Stomach (tissue), 9 donors: ENCODE results near the gene REPIN1. TPM values are rescaled to one million over a fixed set of nuclear protein-coding genes. Genes with fewer than 3 reads are reported as not detected.

ENCODE experiments used
- DNase-seq, 2 donors: peaks; one replicate each; pipeline versions ENCODE4 v3.0.0 to v3.0.0-alpha.2; 2013 to 2019
- H3K27ac ChIP-seq, 5 donors: fragments of 200-600 bp in 4 of 5; sonication (generic) in 4 of 5; one replicate each; pipeline ENCODE4 v1.5.1; 2013 to 2019; ENCODE audit warnings: mild to moderate bottlenecking in 1 of 5, moderate library complexity in 1 of 5
- H3K27me3 ChIP-seq, 3 donors: fragments of 200-600 bp; sonication (generic); one replicate each; pipeline ENCODE4 v1.5.1; 2017 to 2019; ENCODE audit warnings: mixed run types in 1 of 3
- H3K36me3 ChIP-seq, 4 donors: fragments of 200-600 bp; sonication (generic); 1 replicate in 3 of 4; 2 replicates in 1 of 4; pipeline ENCODE4 v1.5.1; 2016 to 2019
- H3K4me1 ChIP-seq, 4 donors: fragments of 200-600 bp; sonication (generic); one replicate each; pipeline ENCODE4 v1.5.1; 2016 to 2019
- H3K4me3 ChIP-seq, 4 donors: fragments of 200-600 bp; sonication (generic) in 3 of 4; one replicate each; pipeline ENCODE4 v1.5.1; 2016 to 2019; ENCODE audit warnings: mild to moderate bottlenecking in 1 of 4
- H3K9me3 ChIP-seq, 4 donors: fragments of 200-600 bp; sonication (generic); one replicate each; pipeline ENCODE4 v1.5.1; 2016 to 2019
- CTCF ChIP-seq, 7 experiments: fragments of 450-650 bp in 4 of 7; fragments of 200-600 bp in 3 of 7; sonication (generic) in 3 of 7; IDR thresholded peaks; one replicate each; pipeline ENCODE4 v1.5.1; 2016 to 2019; ENCODE audit warnings: antibody characterized with exemption in 7 of 7, control low read depth in 2 of 7, mild to moderate bottlenecking in 1 of 7
- EP300 ChIP-seq: sonication (generic); formaldehyde crosslinking; IDR thresholded peaks from one replicate; pipeline ENCODE4 v1.6.1; 2017; ENCODE audit warnings: antibody characterized with exemption
- POLR2A ChIP-seq, 4 donors: fragments of 450-650 bp; IDR thresholded peaks; one replicate each; pipeline ENCODE4 v1.6.1; 2016; ENCODE audit warnings: antibody characterized with exemption in 4 of 4, control low read depth in 2 of 4, mild to moderate bottlenecking in 1 of 4, moderate library complexity in 1 of 4
- POLR2AphosphoS5 ChIP-seq, 3 donors: sonication (generic); formaldehyde crosslinking; IDR thresholded peaks; one replicate each; pipeline ENCODE4 v1.6.1; 2016; ENCODE audit warnings: antibody characterized with exemption in 3 of 3
- WGBS, 5 donors: extraction: QIAGEN DNeasy Blood & Tissue Kit in 3 of 5; methylation state at CpG; one replicate each; pipeline versions ENCODE4 v1.1.5 to v1.1.7; 2013 to 2018; 5-methylcytosine and 5-hydroxymethylcytosine counted together
- intact Hi-C: fragments of 100-400 bp; cut with DNase I; formaldehyde crosslinking; loops from one replicate; pipeline ENCODE4 v1.15.1; 2023; ENCODE audit warnings: low total_unique reads
- polyA plus RNA-seq, 3 donors: library from polyadenylated mRNA; stranded (reverse); fragments of 200-250 nt; gene quantifications; one replicate each; pipeline ENCODE4 v1.2.3, GENCODE V29; 2013
- total RNA-seq, 5 donors: library from RNA; depleted of rRNA; stranded (reverse); fragments of >200 nt; gene quantifications; one replicate each; pipeline versions ENCODE4 v1.1.0 to v1.2.3, GENCODE V29; 2014 to 2016
- donor health status: healthy with polysubstance abuse.
- donor health status: Bipolar disorder and iron deficiency.
- donor health status: healthy.

Gene REPIN1
- total and polyA plus RNA-seq, 8 donors: 35.9 to 298 (median 49.3) TPM

- Histone ChIP-seq H3K27ac (no peak overlapping the region), H3K27me3 (no peaks in the 10 kb centered on the region), H3K9me3 (no peaks in the 10 kb centered on the region)
These were observed 27.8 kb downstream of the REPIN1 start for GRCh38 chr7:150396426-150396825.

GRCh38 chr7:150396851-150397260 lies 28.2 kb downstream of the REPIN1 start:
- no peak for DNase-seq
- H3K9me3 ChIP-seq: no peaks in the 10 kb centered on the region
- H3K27ac ChIP-seq: no peak overlapping the region
- intact Hi-C loops: no loop called here
- H3K36me3 ChIP-seq: peaks cover 6 to 38% (median 27%) of the 10 kb centered on the region in 4 donors
- H3K4me1 ChIP-seq: peaks cover 0 to 21% (median 13%) of the 10 kb centered on the region in 4 donors
- TF ChIP-seq POLR2AphosphoS5 (IDR thresholded peaks at IDR 0.05) (no peak), POLR2A (IDR thresholded peaks at IDR 0.05) (no peak), CTCF (IDR thresholded peaks at IDR 0.05) (no peak), EP300 (no peak)
- no peak overlapping the region for H3K4me3 ChIP-seq
- 96 to 98% (median 98%) methylated on average over 30 to 48 of the region's 48 CpGs for WGBS, 5 donors
- no peaks in the 10 kb centered on the region for H3K27me3 ChIP-seq

More at GRCh38 chr7:150396426-150396825, 27.8 kb downstream of the REPIN1 start:
- no peak for DNase-seq
- Histone ChIP-seq H3K4me3 (no peak overlapping the region), H3K4me1 (peaks cover 0 to 21% (median 13%) of the 10 kb centered on the region in 4 donors), H3K36me3 (peaks cover 6 to 38% (median 27%) of the 10 kb centered on the region in 4 donors)
- 91 to 97% (median 93%) methylated on average over 18 to 20 of the region's 20 CpGs for WGBS, 5 donors
- intact Hi-C loops: no loop called here
- TF ChIP-seq EP300 (no peak), CTCF (IDR thresholded peaks at IDR 0.05) (no peak), POLR2AphosphoS5 (IDR thresholded peaks at IDR 0.05) (no peak), POLR2A (IDR thresholded peaks at IDR 0.05) (no peak)

GRCh38 chr7:150397346-150398107 lies 28.9 kb downstream of the REPIN1 start:
- no peak overlapping the region for H3K27ac ChIP-seq
- DNase-seq: no peak
- peaks cover 4 to 22% (median 13%) of the 10 kb centered on the region in 4 donors for H3K4me1 ChIP-seq
- no peak for TF ChIP-seq EP300
- TF ChIP-seq POLR2A (IDR thresholded peaks at IDR 0.05): no peak
- H3K4me3 ChIP-seq: no peak overlapping the region
- H3K27me3 ChIP-seq: no peaks in the 10 kb centered on the region
- intact Hi-C loops: no loop called here
- 96 to 98% (median 97%) methylated on average over 50 to 91 of the region's 91 CpGs for WGBS, 5 donors
- H3K9me3 ChIP-seq: no peaks in the 10 kb centered on the region
- H3K36me3 ChIP-seq: peaks cover 6 to 38% (median 27%) of the 10 kb centered on the region in 4 donors

- Histone ChIP-seq H3K4me3 (no peak overlapping the region), H3K4me1 (peaks cover 8 to 30% (median 18%) of the 10 kb centered on the region in 4 donors), H3K27me3 (no peaks in the 10 kb centered on the region), H3K36me3 (peaks cover 6 to 38% (median 27%) of the 10 kb centered on the region in 4 donors), H3K27ac (no peak overlapping the region), H3K9me3 (no peaks in the 10 kb centered on the region)
- intact Hi-C loops: no loop called here
- TF ChIP-seq POLR2AphosphoS5 (IDR thresholded peaks at IDR 0.05) (no peak), POLR2A (IDR thresholded peaks at IDR 0.05) (no peak), CTCF (IDR thresholded peaks at IDR 0.05) (no peak), EP300 (no peak)
- WGBS, 5 donors: 91 to 94% (median 94%) methylated on average over 22 to 27 of the region's 27 CpGs
- no peak for DNase-seq
These were observed 29.7 kb downstream of the REPIN1 start for GRCh38 chr7:150398108-150398964.
